Heart left ventricle (tissue), 13 donors: ENCODE data around the gene IFI27L2.

Source experiments
- CTCF ChIP-seq, 12 donors: fragments of 200-600 bp; sonication (generic) in 4 of 12; IDR thresholded peaks; one replicate each; pipeline versions ENCODE4 v1.5.0 to v1.8.0; 2018 to 2022; ENCODE audit warnings: antibody characterized with exemption in 12 of 12, mild to moderate bottlenecking in 5 of 12
- POLR2A ChIP-seq, 2 donors: fragments of 450-650 bp; IDR thresholded peaks; one replicate each; pipeline ENCODE4 v1.6.1; 2017; ENCODE audit warnings: antibody characterized with exemption in 2 of 2, mild to moderate bottlenecking in 2 of 2, moderate library complexity in 2 of 2
- donor health status: ischemic (EF 13 %, LVEDD 7.1; RV severe dilation, severe dysfunction).
- donor health status: DM: no; HTN: yes; CAD: no.
- donor health status: DM: no; HTN: no; CAD: no.
- donor health status: ischemic (EF 25% LVEDD 6.9; RV normal size, moderate dysfunction).
- donor health status: ischemic (EF 25% LVEDD 5.7; RV mildly dilated, moderate dysfunction).
- donor health status: ischemic (EF 35%, LVEDD 5.7; RV mildly dilated, moderate dysfunction).
- donor health status: nonischemic (EF 11% LVEDD 7.7; RV severe dilation, severe dysfunction).
- donor health status: DM: yes; HTN: yes; CAD: no.
- donor health status: PGD.
- donor health status: ischemic (EF 29% LVEDD 5.4; RV normal size, mild dysfunction).
- donor health status: nonischemic (EF 23%, LVEDD 6.1; RV moderate dilation, normal function).

GRCh38 chr14:94081386-94081820 is 48.0 kb downstream of the IFI27L2 start:
- TF ChIP-seq CTCF (IDR thresholded peaks at IDR 0.05) (no peak), POLR2A (IDR thresholded peaks at IDR 0.05) (no peak)
